Brain pericyte (primary cell): ENCODE results near the gene SPATA1.
"Not testable (repeated sequence)": the region's sequence is repeated elsewhere in the genome, so short reads cannot be mapped to it uniquely, and the experiment has no call there.

Experiments used
- DNase-seq: peaks from one replicate; pipeline ENCODE4 v3.0.0-alpha.2; 2012; ENCODE audit warnings: low read depth, low spot score

Gene SPATA1

GRCh38 chr1:84506002-84506728 lies at the start of gene SPATA1, which contains the start of gene GNG5:
Gene SPATA1, plus strand, starts transcription at chr1:84506386. Its CDS starts 9,974 bp downstream, at chr1:84516360.
Gene GNG5, minus strand, starts transcription at chr1:84506581. Its CDS starts 490 bp downstream, at chr1:84506091.
- DNase-seq: peak; percentile 83

DNA sequence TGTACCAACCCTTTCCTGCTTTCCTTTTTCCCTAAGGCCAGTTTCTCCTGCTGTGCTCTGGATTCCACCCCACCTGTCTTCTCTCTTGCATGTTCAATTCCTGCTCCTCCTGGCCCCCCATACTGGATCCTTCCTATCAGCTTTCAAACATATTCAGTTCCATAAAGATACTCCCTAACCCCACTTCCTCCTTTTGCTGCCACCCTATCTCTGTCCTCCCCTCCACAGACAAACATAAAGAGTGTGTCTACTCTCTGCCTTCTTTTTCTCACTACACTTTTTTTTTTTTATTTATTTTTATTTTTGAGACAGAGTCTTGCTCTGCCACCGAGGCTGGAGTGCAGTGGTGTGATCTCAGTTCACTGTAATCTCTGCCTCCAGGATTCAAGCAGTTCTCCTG lies 44.1 kb upstream of the SPATA1 start:
- DNase-seq: no peak

DNA sequence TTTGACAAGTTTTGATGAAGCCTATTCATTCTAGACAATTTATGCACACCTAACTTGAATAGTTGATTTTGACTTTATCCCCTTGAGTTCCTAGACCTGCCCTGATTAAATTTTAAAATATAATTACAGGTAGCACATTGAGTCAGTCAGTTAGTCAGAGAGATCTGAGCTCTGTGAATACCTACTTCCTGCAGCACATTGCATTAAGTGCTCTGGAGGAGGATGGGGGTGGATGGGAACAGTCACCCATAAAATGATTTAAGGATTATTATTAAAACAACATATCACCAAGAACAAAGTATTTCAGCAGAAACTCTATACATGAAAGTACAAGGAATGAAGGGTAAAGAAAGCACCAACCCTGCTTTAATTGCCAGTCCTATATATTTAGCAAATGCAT lies 38.9 kb upstream of the SPATA1 start:
- DNase-seq: no peak

DNA sequence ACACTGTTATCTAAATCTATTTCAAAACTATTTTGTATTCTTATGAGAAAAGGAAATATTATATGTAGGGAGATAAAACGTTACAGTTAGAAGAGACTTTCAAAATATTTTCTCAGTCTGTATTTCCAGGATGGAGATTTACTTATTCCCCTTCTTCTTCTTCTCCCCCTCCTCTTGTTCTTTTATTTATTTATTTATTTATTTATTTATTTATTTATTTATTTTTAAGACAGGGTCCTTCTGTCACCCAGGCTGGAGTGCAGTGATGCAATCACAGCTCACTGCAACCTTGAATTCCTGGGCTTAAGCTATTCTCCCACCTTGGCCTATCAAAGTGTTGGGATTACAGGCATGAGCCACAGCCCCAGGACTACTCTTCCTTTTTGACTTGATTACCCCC lies 30.0 kb upstream of the SPATA1 start:
- no peak for DNase-seq

- DNase-seq: peak; percentile 40
Measured at GRCh38 chr1:84478876-84479868, 27.0 kb upstream of the SPATA1 start, which contains the start of gene RPF1. Gene RPF1, plus strand, starts transcription at chr1:84479266. Its CDS starts 16 bp downstream, at chr1:84479282.

- DNase-seq: no peak
Measured at GRCh38 chr1:84479998-84480397, 26.2 kb upstream of the SPATA1 start.

DNA sequence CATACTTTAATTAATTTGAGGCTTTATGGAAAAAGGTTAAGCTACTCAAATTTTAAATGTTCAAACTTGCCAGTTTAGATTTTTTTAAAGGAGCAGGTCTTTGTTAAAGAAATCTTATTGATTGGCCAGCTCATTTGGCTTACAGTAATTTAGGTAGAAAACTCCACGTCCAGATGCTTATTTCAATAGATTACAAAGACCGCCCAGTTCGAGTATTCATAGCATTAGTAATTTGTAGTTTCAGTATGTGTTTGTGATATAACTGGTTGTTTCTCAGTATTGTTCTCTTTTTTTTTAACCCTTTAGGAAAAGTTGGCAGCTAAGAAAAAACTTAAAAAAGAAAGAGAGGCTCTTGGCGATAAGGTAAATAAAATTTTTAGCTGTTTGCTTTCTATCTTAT lies 25.5 kb upstream of the SPATA1 start:
- DNase-seq: no peak

- DNase-seq: no peak
Measured at GRCh38 chr1:84481317-84481716, 24.9 kb upstream of the SPATA1 start.

DNA sequence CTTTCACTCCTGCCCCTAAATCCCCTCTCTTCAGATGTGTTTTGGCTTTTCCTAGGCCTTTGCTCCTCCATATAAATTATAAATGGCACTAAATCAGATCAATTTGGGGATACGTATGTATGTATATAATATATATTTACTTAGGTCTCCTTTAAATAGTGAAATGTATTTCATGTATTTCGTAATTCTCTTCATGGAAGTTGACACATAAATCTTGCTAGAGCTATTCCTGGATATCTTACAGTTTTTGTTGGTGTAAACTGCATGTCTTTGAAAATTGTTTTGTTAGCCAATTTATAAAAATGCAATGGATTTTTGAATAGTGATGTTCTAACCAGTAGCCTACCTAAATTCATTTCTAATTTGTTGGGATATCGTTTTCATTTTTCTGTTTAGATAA lies 18.1 kb upstream of the SPATA1 start:
- DNase-seq: no peak

DNA sequence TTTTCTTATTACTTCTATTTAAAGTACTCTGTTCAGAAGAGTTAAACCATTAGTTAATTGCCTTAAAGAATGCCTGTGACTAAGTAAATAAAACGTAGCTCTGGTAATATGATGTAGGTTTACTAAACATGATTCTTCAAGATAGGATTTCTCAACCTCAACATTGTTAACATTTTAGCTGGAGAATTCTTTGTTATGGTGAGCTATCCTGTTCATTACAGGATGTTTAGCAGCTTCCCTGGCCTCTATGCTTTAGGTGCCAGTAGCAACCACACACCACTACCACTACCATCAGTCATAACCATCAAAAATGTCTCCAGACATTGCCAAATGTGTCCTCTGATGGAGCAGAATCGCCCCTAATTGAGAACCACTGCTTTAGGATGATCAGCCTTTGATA lies 16.4 kb upstream of the SPATA1 start:
- DNase-seq: no peak

DNA sequence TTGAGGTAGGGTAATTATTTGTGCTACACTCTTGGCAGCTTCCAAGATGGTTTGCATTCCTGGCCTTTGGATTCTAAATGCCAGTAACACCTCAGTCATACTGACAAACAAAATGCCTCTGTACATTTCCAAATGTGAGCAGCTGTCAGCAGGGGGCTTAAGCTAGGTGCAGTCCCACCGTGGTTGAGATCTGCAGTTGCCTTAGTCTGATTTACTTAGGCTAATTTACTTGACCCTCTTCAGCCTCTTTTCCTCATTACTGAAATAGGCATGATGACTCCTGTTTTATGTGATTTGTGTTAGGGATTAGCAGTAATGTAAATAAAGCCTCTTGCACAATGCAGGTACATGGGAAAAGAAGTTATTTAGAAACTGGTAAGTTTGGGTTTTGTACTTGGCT lies 13.5 kb upstream of the SPATA1 start:
- no peak for DNase-seq

GRCh38 chr1:84493747-84494146 lies 12.4 kb upstream of the SPATA1 start:
- no peak for DNase-seq

- DNase-seq: no peak
Measured at GRCh38 chr1:84496498-84496897, 9.7 kb upstream of the SPATA1 start.

- no peak for DNase-seq
Measured at GRCh38 chr1:84497631-84498275, 8.4 kb upstream of the SPATA1 start.

- DNase-seq: no peak
Measured at GRCh38 chr1:84502927-84503326, 3.3 kb upstream of the SPATA1 start.

GRCh38 chr1:84504580-84505492 lies 1.4 kb upstream of the SPATA1 start:
- no peak for DNase-seq

DNA sequence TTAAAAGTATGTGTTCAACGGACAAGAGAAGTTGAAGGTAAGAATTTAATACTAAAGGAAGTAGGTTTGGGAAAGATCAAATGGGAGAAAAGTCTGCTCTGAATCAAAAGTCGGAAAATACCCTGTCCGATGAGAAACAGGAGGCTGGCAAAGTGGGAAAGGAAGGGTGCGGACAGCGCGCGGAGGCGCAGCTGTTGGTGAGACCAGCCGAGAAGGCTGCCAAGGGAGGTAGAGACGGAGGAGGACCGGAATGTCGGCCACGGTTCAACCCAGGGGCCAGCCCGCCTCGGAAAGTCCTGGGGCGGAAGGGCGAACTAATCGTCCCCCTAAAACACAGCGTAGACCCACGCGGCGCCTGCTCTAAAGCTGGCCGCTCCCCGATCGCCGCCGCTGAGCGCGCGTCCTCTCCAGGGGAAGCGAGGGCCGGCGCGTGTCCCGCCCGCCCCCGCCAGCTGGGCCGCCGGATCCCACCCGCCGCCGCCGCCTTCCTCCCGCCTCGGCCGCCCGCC lies 639 bp upstream of the SPATA1 start:
- DNase-seq: peak; percentile 25

GRCh38 chr1:84506729-84507453 lies 705 bp downstream of the SPATA1 start:
- DNase-seq: no peak

DNA sequence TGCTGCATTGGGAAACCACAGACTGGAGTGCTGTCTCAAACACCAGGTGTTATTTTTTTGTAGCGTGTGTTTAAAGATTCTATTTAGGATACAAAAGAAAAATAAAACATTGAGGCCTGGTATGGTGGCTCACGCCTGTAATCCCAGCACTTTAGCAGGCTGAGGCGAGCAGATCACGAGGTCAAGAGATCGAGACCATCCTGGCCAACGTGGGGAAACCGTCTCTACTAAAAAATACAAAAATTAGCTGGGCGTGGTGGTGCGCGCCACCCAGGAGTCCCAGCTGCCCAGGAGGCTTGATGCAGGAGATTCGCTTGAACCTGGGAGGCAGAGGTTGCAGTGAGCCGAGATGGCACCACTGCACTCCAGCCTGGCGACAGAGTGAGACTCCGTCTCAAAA lies 1.7 kb downstream of the SPATA1 start:
- DNase-seq: not testable (repeated sequence)

GRCh38 chr1:84508510-84508909 lies 2.3 kb downstream of the SPATA1 start:
- DNase-seq: no peak
